GM21717 (cell line): ENCODE measurements around the gene CT47B1.
"Not testable (repeated sequence)": the region's sequence is repeated elsewhere in the genome, so short reads cannot be mapped to it uniquely, and the experiment has no call there.

Source experiments
- ATAC-seq: cut with Tn5 transposase; IDR thresholded peaks from one replicate; pipeline ENCODE4 v1.9.1; 2021; ENCODE audit warnings: mild to moderate bottlenecking, moderate library complexity; ENCODE audit not compliant: unreplicated experiment

CT47B1 gene

DNA sequence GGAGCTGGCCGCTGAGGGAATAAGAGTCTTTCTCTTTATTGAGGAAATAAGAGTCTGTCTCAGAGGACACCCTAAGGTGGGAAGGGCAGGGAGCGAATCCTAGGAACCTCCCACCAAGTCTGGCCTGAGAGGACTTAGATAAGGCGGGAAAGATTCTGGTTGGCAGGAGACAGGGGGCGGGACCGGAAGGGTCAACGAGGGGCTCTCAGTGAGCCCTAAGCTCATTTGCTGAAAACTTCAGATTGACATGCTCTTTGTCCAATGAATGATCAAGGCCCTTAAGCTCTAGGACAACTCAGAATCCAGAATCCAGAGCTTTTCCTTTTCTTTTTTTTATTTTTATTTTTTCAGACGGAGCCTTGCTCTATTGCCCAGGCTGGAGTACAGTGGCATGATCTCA is at the start of gene CT47B1:
Gene CT47B1, minus strand, starts transcription at position 101 of the 400 bp plus-strand sequence. CDS start 196 bp downstream, outside the sequence.
- ATAC-seq: not testable (repeated sequence)

DNA sequence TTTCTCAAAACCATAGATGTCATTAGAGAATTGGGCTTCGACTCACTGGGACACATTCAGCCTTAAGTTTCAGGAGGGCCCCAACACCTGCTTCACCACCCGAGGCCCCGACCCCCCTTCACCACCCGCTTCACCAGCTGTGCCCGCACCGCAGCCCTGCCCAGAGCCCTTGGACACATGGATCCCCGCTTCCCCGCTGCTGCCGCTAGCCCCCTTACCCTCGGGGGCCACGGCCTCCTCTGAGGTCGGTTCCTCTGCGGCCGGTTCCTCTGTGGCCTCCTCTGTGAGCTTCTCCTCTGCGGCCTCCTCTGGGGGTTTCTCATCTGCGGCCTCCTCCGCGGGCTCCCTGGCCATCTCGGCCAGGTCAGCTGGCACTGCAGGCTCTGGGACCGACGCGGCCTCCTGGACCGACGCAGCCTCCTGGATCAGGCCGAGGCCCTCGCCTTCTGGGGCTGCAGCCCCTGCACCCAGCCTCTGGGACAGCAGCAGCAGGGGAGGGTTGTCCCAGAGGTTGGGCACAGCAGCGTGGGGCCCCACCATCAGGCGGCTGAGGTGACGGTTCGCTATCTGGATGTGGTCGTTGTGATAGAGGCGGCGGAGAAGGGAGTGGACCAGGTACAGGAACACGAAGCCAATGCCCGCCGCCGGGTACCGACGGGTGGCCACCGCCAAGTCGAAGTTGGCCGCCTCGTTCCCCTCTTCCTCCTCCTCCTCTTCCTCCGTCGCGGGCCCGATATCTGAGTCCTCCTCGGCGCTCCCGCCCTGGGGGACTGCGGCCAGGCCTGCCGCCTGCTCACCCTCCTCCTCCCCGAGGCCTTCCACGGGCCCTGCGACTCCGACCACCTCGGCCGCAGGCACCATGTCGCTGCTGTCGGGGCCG is 748 bp downstream of the CT47B1 start:
- no peak for ATAC-seq

DNA sequence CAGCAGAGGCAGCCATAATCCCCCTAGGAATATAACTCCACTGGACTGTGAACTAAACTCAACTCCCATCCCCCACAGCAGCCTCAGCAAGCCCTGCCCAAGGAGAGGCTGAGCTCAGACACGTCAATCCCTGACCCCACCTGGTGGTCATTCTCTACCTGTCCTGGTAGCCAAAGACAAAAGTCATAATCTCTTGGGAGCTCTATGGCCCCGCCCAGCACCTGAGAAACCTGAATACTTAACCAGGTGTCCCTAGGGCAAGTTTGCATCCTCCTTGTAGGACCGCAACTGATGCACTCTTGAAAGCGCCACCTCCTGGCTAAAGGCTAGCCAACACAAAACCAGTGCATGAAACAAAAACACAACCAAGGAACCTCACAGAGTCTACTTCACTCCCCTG is 18.4 kb downstream of the CT47B1 start:
- ATAC-seq: no peak

DNA sequence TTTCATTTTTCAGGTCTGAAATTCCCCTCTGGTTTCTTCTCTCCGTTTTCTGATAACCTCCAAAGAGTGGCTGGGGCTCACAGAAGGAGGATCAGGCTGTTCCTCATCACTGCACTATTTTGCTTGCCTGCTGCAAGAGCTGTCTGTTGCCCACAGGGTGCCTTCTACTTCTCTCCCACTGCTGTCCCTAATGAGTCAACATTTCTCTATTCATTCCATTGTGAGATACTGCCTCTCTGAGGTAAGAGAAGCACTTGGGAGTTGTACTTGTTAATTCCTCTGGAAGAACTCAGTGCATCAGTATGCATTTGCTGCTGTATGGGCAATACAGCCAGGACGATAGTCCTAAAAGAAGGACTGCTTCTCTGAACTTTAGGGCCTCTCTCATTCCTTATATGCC is 34.8 kb downstream of the CT47B1 start:
- no peak for ATAC-seq

DNA sequence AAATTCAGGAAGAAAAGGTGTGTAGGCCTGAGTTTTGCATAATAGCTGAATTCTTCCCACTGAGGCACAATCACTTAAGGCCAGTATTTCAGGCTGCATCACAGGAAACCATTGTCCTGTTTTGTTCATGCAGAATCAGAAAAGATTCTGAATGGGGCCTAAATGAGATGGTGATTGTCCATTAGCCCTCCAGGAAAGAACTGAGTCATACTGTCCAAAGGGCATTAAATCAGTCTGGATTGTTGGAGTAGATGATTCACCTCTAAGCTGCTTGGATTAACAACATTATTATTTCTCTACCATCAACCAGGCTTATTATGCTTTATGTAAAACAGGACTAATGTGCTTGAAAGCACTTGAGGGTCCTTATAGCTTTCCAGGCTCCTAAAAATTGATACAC is 36.2 kb downstream of the CT47B1 start:
- no peak for ATAC-seq

DNA sequence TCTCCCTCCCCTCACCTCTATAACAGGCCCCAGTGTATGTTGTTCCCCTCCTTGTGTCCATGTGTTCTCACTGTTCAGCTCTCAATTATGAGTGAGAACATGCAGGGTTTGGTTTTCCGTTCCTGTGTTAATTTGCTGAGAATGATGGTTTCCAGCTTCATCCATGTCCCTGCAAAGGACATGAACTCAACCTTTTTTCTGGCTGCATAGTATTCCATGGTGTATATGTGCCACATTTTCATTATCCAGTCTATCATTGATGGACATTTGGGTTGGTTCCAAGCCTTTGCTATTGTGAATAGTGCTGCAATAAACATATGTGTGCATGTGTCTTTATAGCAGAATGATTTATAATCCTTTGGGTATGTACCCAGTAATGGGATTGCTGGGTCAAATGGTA is 48.5 kb downstream of the CT47B1 start:
- ATAC-seq: not testable (repeated sequence)

DNA sequence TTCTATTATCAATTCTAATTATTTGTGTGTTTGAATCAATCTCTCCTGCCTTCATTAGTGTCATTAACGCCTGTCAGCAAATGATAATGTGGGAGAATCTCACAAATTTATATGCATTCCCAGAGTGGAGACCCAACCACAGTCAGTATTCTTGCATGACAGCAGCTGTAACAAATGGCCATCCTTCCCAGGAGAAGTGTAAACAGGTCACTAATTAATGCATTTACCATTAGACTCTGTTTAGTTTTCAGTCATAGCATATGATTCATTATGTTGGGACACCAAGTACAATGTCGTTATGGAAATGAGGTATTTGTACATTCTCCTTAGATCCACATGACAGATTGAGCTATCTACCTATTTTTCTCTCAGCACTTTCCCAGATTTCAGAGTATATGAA is 50.5 kb downstream of the CT47B1 start:
- no peak for ATAC-seq

DNA sequence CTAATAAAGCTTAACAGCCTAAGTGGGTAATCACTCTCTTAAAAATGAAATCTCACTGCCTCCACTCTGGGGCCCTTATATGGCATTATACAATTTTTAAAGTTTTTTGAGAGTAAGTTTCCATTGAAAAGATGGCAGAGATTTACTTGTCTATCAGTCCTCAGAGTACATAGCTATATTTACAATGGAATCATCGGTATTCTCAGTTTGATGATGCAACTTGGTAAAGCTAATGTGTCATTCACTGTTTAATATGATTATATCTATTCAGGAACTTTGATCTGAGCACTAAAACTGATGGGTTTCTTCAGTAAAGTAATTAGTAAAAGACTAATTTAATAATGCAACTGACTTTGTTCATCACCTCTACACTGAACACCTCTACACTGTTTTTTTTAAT is 51.6 kb downstream of the CT47B1 start:
- ATAC-seq: no peak

DNA sequence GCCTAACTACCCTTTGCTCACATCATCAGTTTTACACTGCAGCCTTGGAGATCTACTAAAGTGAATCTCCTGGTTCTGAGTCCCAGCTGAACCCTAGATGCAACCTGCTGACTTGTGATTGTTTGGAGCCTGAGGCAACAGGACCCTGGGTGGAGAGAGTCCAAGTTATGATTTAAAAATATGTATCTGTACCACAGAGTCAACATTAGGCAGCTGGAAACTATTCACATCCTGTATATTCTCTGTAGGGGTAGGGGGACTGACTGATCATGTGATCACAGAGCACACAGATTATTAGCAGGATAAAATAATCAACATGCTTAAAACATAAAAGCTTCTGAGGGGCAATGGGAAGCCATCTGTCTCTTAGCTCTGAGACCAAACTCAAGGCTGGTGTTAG is 52.1 kb downstream of the CT47B1 start:
- no peak for ATAC-seq
